G401.6 (cell line): Measurements from ENCODE around the gene GNG3.
A peak's percentile ranks its signal among the peaks of the same experiment; 100 is the strongest.
"Not testable (repeated sequence)": the region's sequence is repeated elsewhere in the genome, so short reads cannot be mapped to it uniquely, and the experiment has no call there.

Source experiments
- FAIRE-seq: peaks from 2 replicates; lab custom pipeline; 2012; peaks lifted over from hg19 to GRCh38; lab: Jason Lieb, UNC

GNG3 gene

DNA sequence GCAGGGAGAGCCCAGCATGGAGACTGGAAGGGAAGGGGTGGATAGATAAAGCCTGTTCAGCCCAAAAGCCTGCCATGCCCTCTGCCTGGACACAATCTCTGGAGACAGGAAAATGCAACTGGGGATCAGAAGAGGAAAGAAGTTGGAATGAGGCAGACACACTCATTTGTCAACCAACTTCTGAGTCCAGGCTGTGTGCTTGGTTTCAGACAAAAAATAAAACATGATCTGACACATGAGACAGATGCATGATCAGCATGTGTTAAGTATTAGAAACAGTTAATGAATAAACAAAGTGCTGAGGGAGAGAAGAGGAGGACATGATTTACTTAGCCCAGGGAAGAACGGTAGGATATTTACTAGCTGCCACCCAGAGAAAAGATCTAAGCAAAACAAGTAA lies 19.0 kb upstream of the GNG3 start:
- no peak for FAIRE-seq

DNA sequence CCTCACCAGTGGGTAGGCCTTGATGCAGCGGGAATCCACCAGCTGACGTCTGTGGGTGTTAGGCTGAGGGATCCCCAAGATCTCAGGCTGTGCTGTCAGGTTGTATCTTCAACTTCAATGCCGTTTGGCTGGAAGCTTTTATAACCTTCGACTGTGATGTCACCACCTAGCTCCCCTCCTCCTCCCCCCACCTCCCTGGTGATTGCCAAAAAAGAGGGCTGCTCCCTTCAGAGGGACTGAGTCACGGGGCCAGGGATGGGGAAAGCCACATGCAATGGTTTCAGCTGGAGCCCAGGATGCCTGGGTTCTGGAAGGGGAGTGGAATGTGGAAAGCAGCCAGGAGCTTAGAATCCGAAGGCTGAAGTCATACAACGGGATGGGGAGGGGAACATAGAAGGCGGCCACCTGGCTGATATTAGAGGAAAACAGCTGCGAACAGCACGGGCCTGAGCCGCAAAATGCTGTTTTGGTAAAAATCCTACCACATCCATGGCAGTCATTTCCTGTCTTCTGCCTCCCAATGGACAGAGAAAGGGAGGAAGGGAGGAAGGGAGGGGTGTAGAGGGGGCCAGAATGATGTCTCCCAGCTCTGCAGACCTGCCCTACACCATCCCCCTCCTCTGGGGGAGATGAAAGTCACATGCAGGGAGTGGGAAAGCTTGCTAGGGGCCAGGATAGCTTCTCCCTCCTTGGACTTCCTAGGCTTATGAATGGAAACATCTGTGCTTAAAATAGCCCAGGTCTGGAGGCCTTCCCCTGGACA lies 17.9 kb upstream of the GNG3 start, which contains the start of gene LRRN4CL:
Gene LRRN4CL (minus strand): TSS at position 110 of the 763 bp plus-strand sequence. CDS start 1,022 bp downstream, outside the sequence.
- FAIRE-seq: no peak

DNA sequence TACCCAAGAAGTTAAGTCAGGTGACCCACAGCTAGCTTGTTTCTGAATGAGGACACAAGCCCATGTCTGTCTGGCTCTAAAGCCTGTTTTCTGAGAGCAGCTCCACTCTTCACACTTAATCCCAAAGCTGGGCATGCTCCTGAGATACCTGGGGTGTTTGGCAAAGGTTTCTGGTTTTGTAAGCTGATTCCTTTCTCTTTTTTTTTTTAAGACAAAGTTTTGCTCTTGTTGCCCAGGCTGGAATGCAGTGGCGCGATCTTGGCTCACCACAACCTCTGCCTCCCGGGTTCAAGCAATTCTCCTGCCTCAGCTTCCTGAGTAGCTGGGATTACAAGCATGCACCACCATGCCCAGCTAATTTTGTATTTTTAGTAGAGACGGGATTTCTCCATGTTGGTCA lies 13.9 kb upstream of the GNG3 start:
- FAIRE-seq: not testable (repeated sequence)

DNA sequence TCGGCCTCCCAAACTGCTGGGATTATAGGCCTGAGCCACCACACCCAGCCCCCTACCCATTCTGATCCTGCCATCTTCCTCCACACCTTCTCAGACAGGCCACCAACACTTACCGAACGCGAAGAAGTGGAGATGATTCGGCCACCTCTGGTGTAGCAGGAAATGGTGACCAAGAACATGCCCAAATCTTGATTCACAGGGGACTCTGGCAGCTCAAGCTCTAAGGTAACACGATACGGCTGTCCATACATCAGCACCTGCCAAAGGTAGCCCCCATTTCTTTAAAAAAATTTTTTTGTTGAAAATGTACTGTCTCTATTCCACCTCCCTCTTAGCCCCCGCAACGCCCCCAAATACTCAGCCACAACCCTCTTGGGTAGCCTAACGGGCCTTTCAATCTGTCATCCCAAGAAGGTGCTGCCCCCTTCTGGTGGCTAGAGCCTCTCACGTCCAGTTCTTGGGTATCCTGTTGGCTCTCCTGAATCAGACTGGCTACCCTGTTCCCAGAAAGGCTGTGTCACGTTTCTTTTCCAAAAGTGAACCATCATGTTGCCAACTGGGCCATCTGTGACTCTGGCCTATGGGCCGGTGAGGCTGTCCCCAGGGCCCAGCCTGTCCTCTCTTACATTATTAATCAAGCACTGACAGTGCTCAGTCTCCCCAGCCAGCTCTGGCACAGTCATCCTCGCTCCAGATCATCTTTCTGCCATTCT lies 12.9 kb upstream of the GNG3 start:
- peak; percentile 53 for FAIRE-seq

DNA sequence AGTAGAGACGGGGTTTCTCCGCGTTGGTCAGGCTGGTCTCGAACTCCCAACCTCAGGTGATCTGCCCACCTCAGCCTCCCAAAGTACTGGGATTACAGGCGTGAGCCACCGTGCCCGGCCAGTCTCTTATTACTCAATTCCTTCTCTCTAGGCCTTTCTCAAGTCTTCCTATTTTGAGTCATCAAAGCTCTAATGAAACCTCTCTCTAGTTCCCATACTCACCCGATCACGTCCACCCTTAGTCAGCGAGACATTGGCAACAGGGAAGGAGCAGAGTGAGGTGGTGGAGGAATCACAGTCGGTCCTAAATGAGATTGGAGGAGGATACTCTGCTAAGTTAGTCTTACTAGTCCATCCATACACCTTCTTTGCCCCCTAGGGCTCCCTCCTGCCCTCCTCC lies 5.2 kb upstream of the GNG3 start:
- FAIRE-seq: no peak

DNA sequence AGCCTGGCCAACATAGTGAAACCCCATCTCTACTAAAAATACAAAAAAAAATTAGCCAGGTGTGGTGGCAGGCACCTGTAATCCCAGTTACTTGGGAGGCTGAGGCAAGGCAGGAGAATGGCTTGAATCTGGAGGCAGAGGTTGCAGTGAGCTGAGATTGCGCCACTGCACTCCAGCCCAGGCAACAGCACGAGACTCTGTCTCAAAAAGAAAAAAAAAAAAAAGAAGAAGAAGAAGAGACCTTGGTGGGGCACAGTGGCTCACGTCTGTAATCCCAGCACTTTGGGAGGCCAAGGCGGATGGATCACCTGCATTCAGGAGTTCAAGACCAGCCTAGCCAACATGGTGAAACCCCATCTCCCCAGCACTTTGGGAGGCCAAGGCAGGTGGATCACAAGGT lies 3.6 kb upstream of the GNG3 start:
- not testable (repeated sequence) for FAIRE-seq

DNA sequence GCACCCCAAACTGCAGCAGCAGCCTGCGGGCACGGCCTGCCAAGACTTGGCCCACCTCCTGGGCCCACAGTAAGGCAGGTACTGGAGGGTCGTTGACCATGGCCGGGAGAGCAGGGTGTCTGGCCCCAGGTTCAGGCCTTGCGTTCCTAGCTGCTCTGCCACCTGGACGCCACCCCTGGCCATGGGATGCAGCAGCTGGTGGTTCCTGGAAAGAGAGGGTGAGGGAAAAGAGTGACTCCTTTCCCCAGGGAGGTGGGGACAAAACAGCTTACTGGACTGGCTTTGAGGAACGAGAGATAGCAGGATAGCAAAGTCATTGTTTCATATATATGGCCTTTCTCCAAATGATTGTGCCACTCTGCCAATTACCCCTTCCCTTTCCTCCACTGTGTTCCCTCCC lies 2.1 kb upstream of the GNG3 start:
- no peak for FAIRE-seq

DNA sequence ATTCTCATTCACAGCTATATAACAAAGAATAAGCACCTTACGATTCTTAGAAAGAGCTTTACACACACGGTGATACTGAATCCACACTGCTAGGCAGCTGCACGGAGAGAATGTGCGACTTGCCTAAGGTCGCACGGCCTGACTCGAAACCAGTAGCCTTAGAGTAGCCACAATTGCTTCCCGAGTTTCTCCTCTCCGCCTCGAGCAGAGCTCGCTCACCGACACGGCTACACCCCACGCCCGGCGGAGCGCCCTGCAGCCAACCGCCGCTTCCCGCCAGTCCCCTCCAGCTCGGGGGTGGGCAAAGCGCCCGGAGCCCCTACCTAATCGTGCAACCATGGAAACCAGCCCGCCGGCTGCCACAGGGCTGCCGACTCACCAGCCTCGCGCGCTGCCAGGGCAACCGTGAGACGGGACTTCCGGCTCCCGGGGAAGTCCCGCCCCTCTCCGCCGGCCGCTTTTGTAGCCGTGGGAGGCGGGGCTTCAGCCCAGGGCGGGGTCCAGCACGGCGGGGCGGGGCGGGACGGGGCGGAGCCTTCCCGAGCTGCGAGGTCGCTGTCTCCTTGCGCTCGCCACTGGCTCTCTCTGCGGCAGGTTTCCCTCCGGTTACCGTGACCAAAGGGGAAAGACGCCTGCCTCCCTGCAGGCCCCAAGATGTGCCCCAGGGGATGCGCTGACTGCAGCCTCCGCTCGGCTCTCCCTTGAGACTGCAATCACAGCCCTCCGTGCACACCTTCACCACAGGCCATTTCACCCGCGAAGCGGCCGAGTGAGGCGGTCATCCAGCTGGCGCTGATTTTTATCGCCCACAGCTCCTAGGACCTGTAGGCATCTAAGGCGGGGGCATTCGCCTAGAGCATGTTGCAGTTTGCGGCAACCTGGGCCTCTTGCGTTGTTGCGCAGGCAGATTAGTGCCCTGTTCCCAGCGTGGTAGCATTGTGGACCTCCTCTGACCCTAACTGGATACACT lies 1.3 kb upstream of the GNG3 start:
- peak; percentile 57 for FAIRE-seq

DNA sequence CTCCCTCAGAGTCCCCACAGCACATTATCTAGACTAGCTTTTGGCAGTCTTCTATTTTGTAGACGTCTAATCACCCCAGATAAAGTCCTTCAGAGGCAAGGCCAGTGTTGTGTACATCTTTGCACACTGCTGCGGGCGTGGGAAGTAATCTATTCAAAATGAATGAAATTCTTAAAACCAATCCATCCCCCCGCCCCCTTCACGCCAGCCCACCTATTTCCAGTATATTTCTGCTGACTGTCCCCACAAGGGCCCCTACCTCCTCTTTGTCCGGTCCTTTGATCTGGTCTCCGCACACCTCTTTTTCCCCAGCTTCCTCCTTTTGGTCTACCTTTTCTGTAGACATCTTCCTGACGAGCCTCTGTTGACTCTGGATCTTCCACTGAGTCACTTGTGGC lies 627 bp upstream of the GNG3 start:
- no peak for FAIRE-seq

DNA sequence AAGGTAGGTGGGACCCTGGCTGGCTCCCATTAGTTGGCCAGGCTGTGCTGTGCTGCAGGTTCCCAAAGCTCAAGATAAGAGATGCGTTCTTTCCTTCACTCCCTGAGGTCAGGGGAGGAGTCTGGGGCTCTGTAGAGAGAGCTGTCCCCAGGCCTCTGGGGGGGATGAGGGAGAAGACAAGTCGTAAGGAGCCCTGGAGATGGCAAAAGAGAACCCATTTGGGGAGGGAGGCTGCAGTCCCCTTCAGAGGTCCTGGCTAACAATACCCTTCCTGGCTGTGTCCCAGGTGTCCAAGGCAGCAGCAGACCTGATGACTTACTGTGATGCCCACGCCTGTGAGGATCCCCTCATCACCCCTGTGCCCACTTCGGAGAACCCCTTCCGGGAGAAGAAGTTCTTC lies 916 bp downstream of the GNG3 start:
- FAIRE-seq: no peak

DNA sequence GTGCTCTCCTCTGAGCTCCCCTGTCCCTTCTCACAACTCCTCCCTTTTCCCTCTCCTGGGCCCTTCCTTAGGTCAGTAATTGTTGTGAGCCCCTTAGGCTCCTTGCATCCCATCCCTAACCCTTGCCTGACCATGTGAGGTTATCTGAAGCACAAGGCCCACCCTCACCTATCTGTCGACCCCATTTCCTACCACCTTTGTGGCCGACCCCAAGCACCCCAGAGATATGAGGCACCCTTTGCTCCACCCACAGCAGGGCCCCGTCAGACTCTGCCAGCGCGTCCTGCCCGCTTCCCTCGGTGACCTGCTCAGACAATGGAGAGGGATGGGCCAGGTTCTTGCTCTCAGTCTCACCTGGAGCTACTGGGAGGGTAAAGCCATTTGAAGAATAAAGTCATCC lies 1.3 kb downstream of the GNG3 start:
- no peak for FAIRE-seq

DNA sequence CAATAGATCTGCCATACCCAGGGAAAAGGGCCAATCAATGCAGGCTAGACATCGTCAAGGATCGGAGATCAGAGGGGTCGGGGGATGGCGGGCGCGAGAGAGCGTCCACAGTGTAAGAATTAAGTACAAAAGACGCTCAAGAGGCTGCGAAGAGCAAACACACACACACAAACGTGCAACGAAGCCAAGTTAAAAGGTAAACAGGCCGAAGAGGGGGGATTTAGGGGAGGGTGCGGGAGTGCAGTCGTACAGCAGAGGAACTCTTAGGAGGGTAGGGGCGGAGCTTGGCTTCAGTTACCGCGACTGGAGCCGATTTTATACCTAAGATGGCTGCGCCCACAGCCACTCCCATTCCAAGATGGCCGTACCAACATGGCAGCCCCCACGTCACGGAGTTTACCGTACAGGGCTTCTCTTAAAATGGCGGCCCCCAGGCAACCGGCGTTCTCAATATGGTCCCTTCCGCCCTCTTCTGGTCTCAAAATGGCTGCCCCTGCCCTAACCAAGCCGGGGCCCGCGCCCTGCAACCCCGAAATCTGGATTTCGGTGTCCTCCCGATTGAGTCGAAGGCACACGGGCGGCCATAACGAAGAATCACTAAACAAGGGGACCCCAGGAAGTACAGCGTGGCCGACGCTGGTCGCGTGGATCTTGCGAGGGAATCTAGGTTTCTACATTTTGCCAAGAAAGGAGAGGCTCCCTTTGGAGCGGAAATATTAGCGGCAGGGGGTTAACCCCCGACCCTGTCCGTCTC lies 1.9 kb downstream of the GNG3 start:
- FAIRE-seq: peak; percentile 96

DNA sequence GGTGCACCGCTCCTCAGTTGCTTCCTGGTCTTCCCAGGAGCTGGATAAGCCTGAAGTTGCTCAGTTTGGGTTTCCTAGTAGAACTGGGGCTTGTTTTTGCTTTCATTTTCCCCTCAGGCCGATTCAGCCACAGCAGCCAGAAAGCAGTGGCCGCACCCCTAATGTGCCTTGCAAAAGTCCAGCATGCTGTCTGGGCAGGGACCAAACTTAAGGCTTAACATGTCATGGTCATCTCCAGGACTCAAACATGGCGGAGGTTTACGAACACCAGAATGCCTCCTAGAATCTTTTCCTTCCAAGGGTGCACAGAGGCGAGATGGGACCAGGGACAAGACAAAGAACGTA lies 2.5 kb downstream of the GNG3 start:
- FAIRE-seq: no peak

DNA sequence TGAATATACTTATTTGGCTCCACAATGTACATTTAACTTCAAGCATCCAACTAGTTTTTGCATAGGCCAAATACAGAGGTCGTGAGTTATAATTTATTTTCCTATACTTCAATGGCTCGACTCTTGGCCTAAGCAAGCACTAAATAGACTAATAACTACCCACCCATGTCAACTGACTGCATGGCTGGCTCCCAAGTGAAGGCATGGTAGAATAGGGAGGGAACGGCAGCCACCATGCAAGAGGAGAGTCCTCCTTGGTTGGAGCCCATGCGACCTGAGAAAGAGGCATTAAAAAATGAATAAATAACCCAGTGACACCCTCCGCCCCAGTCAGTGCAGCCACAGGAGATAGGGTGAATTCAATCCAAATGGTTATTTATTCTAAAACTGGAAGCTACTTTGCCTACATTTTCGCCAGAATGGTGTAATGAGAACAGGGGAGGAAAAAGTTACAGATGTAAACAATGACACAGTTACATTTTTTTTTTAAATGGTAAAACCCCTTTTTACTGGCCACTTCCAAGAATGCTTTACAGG lies 4.9 kb downstream of the GNG3 start:
- FAIRE-seq: no peak

DNA sequence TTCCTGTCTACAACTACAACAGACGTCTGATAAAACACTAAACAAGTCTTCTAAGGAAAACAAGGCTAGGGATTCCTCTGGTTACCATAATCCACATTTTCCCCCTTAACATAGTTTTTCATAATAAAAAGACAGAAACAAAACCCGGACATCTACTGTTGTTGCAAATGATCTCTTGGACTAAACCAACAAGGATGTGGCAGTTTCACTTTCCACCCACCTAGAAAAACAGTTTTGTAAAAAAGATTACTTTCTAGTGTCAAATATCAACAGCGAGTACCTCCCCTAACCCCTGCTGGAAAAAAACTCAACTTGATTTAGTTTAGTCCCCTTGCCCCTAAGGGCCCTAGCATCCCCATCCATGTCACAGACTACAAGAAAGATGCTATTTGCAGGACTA lies 5.4 kb downstream of the GNG3 start:
- FAIRE-seq: no peak

DNA sequence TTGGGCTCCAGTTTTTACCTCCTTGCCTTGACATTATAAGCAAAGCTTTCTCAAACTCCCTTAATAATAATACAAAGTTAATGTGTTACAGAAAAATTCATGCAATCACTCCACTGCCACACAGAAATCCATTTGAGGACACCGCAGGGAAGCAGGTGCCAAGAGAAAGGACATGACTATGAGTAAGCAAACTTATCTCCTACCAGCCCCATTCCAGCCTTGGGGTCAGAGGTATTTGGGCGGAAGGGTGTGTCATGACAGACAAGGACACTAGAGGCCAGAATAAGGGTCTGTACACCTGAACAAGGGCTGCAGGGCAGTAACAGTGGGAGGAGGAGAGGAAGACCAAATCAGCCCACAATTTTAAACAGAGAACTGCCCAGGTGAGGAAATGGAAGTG lies 5.9 kb downstream of the GNG3 start:
- no peak for FAIRE-seq

DNA sequence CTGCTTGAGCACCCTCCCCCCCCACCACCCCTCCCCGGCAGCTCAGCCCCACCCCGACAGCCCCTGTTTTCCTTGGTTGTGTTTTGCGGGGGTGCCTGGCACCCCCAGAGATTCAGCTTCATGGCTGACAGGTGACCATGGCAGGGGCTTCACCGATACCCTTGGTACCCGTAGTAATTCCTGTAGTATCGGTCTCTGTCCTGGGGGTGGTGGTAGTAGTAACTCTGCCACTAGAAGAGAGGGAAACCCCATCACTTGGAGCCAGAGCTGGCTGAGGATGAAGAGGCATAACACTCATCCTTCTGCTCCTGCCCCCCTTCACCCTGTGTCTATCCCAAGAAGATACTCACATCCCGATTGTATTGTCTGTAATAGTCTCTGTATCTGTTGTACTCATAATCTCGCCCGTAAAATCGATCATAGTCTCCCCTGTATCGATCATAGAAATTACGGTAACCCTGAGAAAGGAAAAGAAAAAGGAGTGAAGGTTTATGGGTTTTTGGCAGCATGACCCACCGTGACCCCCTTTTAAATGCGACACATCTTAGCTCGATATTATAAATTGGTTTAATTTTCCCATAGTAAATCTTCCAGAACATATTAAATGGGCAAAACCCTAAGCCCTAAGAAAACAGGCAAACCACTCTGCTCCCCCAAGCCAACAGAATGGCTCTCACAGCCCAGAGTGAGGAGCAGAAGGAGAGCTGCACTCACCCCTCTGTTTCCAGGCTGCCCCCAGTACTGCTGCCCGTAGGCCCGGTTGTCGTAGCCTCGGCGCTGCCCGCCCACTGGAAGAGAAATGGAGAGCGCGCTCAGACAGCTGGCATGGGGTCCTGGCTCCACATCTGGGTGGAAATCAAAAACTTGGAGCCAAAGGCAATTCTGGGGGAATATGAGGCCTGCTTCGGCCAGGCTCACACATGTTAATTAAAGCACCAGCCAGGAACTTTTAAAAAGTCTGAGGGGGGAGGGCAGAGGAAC lies 8.0 kb downstream of the GNG3 start:
- FAIRE-seq: no peak

DNA sequence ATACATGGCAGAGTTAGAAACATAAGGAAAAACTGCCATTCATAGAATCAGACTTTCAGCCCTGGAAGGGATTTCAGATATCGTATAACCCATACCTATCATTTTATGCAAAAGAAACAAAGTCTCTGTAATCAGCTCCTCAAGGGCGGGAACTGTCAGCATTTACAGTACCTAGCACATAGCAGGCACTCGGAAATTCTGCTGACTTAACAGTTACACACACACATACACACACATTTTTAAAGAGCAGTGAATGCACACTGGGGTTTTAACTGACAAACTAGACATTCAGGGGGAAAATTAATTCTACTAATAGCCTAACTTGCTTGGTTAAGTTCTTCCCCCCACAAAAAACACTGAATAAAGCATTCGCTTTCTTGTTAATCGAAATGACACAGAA lies 8.7 kb downstream of the GNG3 start:
- no peak for FAIRE-seq

DNA sequence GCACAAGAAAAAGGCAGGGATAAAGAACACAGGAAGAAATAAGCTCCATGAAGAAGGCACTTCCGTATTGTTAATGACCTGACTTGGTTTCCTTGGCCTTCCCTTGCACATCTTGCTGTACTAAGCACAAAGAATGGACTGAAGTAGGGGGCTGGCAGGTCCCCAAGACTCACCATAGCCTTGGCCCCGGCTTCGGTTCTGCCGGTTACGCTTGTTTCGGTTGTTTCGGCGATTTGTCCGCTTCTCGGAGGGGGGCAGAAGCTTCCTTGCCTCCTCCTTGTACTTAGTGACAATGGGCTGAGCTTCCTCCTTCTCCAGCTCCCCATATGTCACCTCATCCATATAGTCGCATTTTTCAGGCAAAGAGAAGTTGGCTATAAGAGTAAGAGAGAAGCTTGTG lies 9.3 kb downstream of the GNG3 start:
- FAIRE-seq: no peak

DNA sequence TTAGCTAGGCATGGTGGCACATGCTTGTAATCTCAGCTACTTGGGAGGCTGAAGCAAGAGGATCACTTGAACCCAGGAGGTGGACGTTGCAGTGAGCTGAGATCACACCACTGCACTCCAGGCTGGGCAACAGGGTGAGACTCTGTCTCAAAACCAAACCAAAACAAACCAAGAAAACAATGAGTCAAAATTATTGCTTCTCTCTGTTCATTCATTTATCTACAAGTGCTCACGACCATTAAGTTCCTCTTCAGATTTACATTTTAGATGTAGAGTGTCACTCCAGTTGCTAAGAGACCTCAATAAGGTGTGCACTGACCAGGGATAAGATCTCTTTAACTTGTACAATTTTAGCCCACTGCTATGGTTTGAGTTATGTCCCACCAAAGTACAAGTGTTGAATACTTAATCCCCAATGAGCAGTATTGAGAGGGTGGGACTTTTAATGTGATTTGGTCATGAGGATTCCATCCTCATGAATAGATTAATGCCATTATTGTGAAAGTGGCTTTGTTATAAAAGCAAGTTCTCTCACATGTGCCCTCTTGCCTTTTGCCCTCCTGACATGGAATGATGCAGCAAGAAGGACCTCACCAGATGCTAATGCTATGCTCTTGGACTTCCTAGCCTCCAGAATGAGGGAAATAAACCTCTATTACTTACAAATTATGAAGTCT lies 12.0 kb downstream of the GNG3 start:
- no peak for FAIRE-seq
